ENCODE measurements around the gene MOK.

DNA sequence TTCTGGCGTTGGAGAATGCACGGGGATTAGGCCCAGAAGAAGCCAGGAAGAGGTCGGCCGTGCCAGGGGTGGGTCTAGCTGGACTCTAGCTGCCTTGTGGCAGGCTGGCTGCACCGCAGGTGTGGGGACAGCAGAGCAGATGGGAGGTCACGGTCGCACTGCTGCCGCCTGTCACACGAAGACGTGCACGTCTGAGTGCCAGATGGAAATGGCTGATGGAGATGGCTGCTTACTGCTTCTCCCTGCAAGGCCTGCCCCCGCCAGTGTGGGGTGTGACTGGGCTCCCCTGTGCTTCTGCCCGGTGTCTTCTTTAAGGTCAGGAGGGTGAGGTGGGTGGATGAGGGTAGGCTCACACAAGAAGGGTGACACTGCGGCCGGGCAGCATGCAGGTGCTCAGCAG is 79.0 kb downstream of the MOK start:
- TF ChIP-seq, protein P1, sequence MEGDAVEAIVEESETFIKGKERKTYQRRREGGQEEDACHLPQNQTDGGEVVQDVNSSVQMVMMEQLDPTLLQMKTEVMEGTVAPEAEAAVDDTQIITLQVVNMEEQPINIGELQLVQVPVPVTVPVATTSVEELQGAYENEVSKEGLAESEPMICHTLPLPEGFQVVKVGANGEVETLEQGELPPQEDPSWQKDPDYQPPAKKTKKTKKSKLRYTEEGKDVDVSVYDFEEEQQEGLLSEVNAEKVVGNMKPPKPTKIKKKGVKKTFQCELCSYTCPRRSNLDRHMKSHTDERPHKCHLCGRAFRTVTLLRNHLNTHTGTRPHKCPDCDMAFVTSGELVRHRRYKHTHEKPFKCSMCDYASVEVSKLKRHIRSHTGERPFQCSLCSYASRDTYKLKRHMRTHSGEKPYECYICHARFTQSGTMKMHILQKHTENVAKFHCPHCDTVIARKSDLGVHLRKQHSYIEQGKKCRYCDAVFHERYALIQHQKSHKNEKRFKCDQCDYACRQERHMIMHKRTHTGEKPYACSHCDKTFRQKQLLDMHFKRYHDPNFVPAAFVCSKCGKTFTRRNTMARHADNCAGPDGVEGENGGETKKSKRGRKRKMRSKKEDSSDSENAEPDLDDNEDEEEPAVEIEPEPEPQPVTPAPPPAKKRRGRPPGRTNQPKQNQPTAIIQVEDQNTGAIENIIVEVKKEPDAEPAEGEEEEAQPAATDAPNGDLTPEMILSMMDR (IDR thresholded peaks at IDR 0.05; ENCODE audit: low read depth, low read length): no peak
- TF ChIP-seq EZH2phosphoT487 (IDR thresholded peaks at IDR 0.05; ENCODE audit: low read depth): no peak

Measured in OCI-LY3 (cell line).